HS-5 (cell line): ENCODE data around the gene TUBA3D.
"Not testable (repeated sequence)": the region's sequence is repeated elsewhere in the genome, so short reads cannot be mapped to it uniquely, and the experiment has no call there.

Source experiments
- DNase-seq: peaks from one replicate; pipeline ENCODE4 v3.0.0-alpha.2; 2012; ENCODE audit warnings: low read depth

Gene TUBA3D

DNA sequence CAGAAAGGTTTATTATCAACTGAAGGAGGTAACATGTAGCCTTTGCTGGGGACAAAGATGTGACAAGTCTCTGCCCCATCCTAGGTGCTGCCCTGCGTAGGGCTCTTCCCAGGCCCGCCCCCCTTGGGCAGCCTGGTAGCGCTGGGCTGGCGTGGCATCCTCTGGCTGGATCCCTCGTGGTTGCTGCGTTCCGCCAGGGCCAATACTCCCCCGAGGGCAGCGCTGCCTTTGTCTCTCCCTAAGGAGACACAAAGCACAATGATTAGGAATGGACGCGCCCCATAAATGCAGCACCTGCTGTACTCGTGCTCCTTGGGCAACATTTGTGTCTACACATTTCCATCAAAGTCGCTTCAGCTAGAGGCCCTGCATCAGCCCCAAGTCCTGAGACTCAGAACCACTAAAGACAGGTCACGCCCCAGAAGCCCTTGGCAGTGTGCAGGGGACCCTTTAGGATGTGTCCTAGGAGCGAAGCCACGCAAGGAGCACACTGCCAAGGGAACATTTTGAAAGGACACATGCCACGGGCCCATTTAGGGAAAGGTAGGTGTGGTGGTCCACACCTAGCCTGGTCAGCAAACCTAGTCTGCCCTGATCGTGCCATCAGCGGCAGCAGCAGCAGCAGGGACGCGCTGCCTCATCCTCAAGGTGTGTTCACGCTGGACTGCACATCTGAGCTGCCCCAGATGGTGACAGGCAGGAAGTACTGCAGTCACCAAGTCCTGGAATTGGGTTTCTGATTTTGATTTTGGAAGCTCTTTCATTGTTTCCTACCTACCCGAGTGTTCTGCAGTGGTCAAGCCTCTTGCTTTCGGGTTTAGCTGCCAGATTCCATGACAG lies 8.3 kb downstream of the TUBA3D start:
- DNase-seq: not testable (repeated sequence)

DNA sequence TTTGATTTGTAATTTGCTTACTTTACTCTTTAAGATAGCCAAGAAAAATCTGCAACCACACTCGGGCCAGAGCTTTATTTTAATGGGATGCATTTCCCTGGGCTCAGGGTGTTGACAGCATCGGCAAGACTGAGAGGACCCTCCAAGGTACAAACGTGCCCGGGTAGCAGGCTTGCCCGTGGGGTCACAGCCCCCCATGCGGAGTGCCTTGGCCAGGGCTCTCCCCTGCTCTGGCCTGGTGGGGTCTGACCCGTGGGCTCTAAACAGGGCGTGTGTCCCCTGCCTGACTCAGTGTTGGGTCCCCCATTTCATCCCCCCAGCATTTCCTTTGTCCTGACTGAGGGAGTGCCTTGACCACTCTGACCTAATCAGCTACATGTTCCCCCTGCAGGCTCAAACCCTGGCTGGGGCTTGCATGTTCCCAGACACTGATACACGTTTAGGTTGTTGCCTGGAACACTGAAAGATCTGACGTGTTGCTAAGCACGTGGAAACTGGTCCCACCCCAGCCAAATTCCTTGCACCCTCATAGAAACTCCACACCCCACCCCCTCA lies 9.1 kb downstream of the TUBA3D start:
- not testable (repeated sequence) for DNase-seq

DNA sequence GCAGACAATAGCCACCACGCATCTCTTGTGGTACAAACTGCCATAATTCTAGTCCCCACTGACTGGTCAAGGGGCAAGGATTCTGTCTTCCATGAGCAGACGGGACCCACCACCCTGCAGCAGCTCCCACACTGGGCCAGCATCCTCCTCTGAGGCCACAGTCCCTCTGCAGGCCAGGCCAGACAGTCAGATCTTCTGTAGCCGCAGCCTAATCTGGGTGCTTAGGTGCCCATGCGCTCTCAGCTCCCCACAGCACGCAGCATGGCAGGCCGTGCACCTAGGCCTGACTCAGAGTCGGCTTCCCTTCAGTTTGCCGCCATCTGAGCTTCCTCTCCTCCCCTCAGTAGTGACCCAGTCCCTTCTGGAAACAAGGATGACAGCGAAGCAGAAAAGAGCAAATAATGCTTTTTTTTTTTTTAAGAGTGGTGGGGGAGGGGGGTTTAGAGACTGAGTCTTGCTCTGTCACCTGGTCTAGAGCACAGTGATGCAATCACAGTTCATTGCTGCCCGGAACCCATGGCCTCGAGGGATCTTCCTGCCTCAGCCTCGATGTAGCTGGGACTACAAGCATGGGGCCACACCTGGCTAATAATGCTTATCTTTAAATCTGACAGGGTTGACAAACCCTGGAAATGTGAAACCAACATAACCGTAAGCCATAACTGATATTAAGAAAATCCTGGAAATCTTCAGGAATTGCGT lies 10.4 kb downstream of the TUBA3D start:
- DNase-seq: not testable (repeated sequence)

DNA sequence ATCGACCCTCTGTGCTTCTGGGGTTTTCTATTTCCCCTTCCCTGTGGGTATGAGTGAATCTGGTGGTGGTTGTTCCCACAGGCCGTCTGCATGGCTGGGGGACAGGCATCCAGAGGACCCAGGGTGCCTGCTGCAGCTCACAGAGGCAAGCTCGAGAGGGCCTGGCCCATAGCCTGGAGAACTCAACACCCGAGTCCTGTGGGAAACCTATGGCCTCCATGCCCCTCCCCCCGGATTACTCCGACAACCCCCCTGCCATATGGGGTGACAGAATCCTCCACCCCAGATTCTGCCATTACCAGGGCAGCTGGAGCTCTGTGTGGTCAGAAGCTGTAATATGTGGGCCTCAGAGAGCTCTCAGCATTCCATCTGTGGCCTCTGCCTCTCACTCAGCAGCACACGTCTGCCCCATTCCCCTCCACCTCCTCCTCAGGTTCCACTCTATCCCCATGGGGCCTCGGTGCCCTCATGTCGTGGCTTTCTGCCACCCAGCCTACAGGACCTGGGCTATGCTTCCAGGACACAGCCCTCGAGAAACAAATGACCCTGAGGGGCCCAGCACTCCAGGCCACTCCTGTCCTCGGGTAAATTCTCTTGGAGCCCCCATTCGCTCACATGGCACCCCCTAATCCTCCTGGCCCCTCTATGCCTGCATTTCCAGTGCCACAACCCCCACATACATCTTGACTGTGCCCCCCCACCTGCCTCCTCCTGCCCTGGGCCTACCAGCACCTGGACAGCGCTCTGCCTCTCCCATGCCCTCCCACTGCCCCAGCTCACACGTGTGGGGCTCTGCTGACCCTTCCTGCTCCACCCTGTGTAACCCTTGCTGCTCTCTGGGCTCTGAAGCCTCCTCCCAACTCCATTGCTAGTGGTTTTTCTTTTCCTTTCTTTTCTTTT lies 12.6 kb downstream of the TUBA3D start:
- DNase-seq: no peak

DNA sequence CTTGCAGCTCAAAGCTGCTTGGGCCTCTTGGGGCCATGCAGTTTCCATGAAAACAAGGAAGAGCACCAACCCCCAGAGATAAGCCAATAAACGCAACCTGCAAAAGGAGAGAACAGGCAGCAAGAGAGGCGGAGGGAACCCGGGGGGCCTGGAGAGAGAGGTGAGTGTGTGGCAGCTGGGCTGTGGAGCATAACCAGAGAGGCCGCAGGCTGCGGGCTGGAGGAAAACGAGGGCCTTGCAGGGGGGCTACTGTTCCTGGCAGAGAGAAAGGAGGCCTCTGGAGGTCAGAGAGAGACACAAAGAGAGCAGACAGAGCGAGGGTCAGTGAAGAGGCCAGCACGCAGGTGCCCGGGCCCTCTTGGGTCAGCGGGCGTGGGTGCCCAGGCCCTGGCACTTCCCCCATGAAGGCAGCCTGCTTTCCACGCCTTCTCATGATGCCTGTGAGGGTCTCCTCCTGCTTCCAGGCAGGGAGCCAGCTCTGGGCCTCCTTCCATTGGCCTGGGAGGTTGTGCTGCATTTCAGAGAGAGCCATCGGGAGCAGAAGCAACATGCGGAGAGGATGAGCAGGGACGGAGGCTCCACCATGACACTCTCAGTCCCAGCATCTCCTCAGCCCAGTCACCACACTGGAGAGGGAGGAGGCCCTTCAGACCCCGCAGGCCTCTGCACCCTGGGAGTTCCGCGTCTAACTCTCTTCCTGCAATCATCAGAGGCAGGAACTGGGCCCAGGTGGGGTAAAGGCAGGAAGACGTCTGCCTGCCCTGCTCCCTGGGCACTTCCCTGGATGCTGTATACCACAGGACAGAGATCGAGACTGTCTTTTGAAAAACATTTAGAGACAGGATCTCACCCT lies 14.9 kb downstream of the TUBA3D start:
- DNase-seq: not testable (repeated sequence)

DNA sequence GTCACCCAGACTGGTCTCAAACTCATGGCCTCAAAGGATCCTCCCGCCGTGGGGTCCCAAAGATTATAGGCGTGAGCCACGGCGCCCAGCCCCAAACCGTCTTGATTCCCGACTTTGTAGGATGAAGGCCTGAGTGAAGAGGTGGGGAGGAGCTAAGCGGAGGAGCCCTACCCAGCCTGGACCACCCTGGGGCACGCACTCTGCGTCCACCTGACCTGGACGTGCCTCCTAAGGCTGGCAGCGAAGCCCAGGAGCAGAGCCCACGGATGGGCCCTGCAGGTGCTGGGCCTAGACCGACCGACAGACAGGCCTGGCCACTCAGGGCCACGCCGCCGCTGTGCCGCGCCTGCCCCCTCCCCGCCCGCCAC lies 15.5 kb downstream of the TUBA3D start:
- DNase-seq: not testable (repeated sequence)

DNA sequence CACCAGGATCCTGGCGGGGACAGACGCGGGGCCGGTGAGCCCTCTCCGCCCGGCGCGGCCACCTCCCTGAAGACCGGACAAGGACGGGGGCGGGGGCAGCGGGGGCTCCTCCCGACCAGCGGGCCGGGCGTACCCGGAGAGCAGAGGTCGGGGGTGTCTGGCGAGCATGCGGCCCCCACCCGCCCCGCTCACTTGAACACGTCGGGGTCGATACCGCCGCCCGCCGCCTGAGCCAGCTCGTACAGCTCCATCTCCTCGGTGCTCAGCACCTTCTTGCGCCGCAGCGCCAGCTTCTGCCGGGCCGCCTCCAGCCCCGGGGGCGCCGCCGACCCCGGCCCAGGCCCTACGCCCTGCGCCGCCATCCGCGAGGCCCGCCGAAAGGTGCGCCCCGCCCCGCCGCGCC lies 16.1 kb downstream of the TUBA3D start, which contains the start of gene MZT2A:
Gene MZT2A, minus strand, starts transcription at position 383 of the 403 bp plus-strand sequence. Its CDS starts 21 bp downstream, at position 362.
- DNase-seq: not testable (repeated sequence)

DNA sequence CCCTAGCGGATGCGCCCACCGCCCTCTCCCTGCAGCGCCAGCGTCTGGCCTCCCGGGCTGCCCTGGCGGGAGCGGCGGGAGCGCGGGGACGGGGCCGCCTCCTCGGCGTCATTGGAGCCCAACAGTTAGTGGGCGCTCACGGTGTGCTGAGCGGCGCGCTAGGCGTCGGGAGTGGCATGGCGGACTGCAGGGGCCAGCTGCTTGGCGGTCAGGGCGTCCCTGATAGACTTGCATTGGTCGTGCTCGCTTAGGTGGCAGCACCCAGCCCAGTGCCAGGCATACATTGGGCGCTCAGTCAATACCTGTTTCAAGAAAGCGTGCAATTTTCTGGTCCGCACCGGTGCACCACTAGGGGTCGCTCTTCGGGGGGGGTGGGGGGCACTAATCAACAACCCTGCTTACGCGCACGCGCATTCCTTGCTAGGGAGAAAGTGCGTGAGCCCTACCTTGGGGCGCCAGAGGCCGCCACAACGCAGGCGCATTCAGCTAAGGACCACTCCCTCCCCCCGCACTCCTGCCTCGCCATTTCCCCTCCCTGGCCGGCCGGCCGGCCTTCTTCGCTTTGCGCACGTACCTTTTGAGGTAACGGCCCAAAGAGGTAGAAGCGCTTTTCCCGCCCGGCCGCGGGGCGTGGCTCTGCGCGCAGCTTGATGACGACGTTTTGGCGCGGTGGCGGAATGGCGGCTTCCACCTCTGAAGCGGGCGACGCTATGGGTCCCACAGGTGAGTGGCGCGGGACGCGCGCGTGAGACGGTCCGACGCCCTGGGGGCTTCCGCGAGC lies 16.7 kb downstream of the TUBA3D start:
- peak; percentile 86 for DNase-seq

DNA sequence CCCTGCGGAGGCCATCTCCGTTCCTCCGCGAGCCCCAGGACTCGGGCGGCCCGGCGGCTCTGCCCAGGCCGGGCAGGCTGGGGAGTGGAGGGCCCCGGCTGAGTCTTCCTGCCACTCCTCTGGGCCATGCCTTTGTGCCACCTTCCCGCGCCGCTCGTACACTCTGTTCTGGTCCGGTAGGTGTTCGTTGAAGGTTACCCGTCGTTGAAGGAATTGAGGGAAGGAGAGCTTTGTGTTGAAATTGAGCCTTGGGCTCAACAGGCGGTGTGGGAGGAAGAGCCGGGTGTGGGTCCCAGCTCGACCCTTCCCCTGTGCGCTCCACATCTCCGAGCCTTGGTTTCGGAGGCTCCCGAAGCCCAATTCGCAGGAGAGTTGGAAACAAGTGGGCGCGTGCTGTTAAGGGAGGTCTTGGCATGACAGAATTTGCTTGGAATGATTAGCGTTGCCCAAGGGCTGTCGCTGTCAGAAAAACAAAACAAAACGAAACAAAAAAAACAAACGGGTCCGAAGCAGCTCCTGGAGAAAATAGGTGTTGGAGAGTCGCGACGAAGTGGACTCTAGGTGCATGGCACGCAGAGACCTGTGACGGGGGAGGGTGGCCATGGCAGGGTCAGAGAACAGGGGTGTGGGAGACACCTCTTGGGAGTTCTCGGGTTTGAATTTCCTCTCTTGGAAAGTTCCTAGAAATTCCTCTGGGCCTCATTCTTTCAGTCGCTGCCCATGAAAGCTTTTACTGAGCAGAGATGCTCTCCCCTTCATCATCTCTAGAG lies 17.5 kb downstream of the TUBA3D start:
- DNase-seq: no peak

DNA sequence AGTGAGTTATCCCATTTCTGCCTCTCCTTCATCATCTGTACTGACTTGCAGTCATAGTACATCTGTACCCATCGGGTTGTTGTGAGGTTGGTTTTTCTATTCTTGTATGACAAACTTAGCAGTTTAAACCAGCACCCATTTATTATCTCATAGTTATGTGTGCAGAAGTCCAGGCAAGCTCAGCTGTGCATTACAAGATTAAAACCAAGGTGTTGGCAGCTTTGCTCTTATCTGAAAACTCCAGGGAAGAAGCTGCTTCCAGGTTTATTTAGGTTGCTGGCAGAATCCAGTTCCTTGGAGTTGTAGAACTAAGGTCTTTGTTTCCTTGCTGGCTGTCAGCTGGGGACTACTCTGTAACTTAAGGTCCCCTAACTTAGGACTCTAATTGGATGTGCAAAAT lies 19.6 kb downstream of the TUBA3D start:
- DNase-seq: not testable (repeated sequence)

DNA sequence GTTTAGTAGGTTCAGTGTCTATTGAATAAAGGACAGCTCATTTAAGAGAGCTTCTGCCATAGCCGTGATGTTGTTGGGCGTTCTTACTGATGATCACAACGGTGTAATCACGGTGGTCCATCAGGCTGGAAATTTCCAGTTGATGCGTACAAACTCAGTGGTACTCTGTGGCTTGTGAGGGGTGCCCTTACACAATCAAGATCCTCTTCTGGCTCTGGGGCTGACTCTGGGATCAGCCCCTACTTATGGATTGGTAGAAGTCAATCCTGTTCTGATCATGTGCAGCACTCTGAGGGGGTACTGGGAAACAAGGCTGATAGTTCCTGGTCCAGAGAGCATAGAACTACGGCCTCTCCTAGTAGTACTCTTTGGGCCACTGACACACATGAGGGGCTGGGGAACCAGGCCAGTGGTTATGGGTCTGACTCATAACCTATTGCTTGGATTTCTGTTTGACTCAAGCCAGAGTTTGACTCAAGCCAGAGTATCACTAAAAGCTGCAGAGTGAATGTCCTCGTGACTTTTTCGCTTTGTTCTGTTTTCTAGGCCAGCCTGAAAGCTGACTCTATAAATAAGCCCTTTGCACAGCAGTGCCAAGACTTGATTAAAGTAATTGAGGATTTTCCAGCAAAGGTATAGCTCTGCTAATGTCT lies 22.5 kb downstream of the TUBA3D start:
- DNase-seq: not testable (repeated sequence)

DNA sequence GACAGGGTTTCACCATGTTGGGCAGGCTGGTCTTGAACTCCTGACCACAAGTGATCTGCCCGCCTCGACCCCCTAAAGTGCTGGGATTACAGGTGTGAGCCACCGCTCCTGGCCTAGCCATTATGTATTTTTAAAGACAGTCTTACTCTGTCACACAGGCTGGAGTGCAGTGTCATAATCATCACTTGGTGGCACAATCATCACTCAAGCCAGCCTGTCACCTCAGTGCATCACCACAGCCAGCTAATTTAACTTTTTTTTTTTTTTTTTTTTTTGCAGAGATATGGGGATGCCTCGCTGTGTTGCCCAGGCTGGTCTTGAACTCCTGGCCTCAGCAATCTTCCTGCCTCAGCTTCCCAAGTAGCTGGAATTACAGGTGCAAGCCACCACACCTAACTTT lies 27.7 kb downstream of the TUBA3D start:
- not testable (repeated sequence) for DNase-seq

DNA sequence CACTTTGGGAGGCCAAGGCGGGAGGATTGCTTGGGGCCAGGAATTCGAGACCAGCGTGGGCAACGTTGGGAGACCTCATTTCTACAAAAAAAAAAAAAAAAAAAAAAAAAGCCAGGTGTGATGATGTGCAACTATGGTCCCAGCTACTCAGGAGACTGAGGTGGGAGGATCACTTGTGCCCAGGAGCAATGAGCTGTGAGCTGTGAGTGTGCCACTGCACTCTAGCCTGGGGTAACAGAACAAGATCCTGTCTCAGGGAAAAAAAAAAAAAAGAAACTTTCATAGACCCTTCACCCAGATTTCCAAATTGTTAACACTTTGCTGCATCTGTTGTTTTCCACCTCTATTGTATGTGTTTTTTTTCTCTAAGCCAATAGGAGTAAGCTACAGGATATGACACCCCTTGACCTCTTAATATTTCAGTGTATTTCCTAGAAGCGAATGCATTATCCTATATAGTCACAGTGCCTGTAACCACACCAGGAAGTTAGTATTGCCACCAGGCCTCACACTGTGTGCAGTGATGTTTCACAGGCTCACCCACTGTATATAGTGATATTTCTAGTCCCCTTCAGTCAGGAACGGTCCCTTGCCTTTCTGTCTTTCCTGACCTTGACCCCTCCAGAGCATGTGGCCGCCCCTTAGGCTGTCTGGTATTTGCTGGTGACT lies 28.3 kb downstream of the TUBA3D start:
- DNase-seq: not testable (repeated sequence)

DNA sequence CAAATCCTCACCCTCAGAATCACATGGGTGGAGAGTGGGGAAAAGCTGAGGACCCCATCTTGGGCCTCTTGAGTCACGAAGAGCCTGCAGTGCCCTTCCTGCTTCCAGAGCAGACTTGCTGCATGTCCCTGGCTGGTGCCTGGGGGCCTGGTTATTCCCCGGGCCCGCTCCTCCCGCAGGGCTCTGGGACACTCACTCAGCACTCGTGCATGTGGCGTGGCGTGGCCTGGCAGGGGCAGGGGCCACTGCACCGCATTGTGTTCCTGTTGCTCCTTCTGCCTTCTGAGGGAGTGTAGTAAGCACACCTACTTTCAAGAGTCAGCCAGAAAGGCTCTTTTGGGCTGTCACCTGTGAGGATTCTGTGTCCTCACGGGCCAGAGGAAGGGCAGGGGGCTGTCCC lies 33.7 kb downstream of the TUBA3D start:
- no peak for DNase-seq

DNA sequence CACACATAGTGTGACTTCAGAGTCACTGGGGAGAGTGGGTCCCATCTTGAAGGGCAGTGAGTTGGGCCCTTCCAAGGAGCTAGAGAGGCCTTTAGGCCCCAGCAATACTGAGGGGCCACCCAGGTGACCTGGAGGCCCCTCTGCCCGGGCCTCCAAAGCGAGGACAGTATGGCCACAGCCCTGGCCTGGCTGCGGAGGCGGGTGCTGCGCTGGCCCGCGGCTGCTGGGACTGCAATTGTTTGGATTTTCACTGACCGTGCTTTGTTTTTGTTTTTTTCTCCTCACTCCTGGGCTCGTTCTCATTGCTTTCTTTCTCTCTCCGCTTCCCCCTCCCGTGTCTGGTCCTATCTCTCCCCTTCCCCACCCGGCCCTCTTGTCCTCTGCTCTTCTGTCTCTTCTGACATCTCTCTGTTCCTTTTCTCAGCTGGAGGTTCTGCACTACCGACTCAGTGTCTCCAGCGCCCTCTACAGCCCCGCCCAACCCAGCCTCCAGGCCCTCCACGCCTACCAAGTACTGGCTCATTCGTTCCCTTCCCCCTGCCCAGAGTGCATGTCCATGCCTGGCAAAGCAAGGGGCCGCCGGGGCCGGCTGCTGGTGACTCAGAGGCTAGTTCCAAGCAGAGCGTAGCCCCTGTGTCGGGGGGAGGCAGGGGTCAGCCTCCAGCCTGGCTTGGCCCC lies 35.5 kb downstream of the TUBA3D start:
- DNase-seq: not testable (repeated sequence)

DNA sequence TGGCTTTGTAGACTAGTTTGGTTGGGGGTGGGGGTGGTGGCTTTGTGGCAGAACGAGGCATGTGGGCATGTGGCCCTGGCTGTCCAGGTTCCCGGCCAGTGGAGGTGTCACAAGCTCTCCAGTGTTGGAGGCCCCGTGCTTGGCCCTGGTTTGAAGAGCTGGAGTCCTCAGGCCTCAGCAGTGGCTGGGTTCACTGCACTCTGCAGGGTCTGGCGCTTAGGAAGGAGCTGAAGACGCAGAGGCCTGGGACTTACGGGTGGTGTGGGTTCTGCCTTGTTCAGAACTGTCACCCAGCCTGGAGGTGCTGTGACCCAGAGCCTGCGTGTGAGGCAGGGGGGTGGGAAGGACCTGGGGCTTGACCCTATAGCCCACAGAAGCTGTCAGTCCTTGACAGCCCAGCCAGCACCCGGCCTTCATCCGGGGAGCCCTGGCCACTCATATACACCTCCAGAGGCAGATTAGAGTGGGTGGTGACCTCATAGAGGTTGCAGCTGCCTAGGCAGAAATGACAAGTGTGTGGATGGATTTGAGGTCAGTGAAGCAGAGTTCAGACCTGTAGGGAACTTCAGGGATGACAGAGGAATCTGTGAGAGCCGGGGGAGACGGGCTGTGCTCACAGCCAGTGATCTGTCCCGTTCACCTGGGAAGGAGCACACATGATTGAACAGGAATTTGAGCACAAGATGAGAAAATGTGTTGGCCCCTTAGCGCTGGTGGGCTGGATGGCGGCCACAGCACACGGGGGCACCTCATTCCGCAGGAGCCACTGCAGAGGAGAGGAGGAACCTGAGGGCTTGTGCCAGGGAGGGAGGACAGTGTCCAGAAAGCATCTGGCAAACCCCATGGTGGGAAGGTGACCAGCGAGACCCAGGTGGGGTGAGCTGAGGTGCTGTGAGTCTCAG lies 36.3 kb downstream of the TUBA3D start:
- not testable (repeated sequence) for DNase-seq
